HepG2 (cell line): ENCODE results near the gene SERP1. TPM values are rescaled to one million over a fixed set of nuclear protein-coding genes. Genes with fewer than 3 reads are reported as not detected.

ENCODE experiments used
- ADNP ChIP-seq: sonication (generic); formaldehyde crosslinking; IDR thresholded peaks from 2 replicates; pipeline ENCODE4 v1.4.0; 2020; ENCODE audit warnings: missing genetic modification reagents
- CHD4 ChIP-seq: fragments of 200-600 bp; sonication (generic); IDR thresholded peaks from 2 replicates; pipeline ENCODE4 v1.7.0; 2017; ENCODE audit warnings: mild to moderate bottlenecking, low read length, borderline replicate concordance
- E2F2 ChIP-seq: sonication (generic); formaldehyde crosslinking; IDR thresholded peaks from 2 replicates; pipeline ENCODE4 v1.4.0; 2020; ENCODE audit warnings: missing genetic modification reagents, borderline replicate concordance
- ETV5 ChIP-seq: IDR thresholded peaks from 2 replicates; pipeline ENCODE4 v1.6.1; 2018; ENCODE audit warnings: missing biosample characterization, missing genetic modification reagents, inconsistent platforms, borderline replicate concordance
- HOXA5 ChIP-seq: sonication (generic); formaldehyde crosslinking; IDR thresholded peaks from 2 replicates; pipeline ENCODE4 v1.4.0; 2020; ENCODE audit warnings: missing genetic modification reagents
- KDM5A ChIP-seq: fragments of 200-600 bp; sonication (generic); IDR thresholded peaks from 2 replicates; pipeline ENCODE4 v1.7.0; 2018; ENCODE audit warnings: antibody characterized with exemption, mild to moderate bottlenecking, low read length, borderline replicate concordance
- NFE2L2 ChIP-seq: fragments of 150-350 bp; IDR thresholded peaks from 2 replicates; pipeline ENCODE4 v1.6.1; 2014; ENCODE audit warnings: low read length
- REPIN1 ChIP-seq: sonication (generic); formaldehyde crosslinking; IDR thresholded peaks from 2 replicates; pipeline ENCODE4 v1.8.0; 2022; ENCODE audit warnings: missing genetic modification reagents, low read depth, mild to moderate bottlenecking, borderline replicate concordance
- SP5 ChIP-seq: IDR thresholded peaks from 2 replicates; pipeline ENCODE4 v1.6.1; 2016; ENCODE audit warnings: low read depth, borderline replicate concordance
- THRA ChIP-seq: sonication (generic); formaldehyde crosslinking; IDR thresholded peaks from 2 replicates; pipeline ENCODE4 v1.4.0; 2020; ENCODE audit warnings: missing genetic modification reagents, borderline replicate concordance
- ZNF761 ChIP-seq: sonication (generic); formaldehyde crosslinking; conservative IDR thresholded peaks from 2 replicates; pipeline ENCODE4 v1.4.0; 2020; ENCODE audit warnings: mild to moderate bottlenecking, missing genetic modification reagents
- polyA plus RNA-seq, 8 experiments: library from polyadenylated mRNA; depleted of rRNA in 3 of 8; stranded (reverse) in 7 of 8; unstranded in 1 of 8; fragments of >200 nt; fragmentation: Illumina TruSeq in 4 of 8; extraction: Trizol in 4 of 8; gene quantifications; 2 replicates each; pipeline versions ENCODE4 v1.2.1 to v1.2.3, GENCODE V29; 2011 to 2016; ENCODE audit warnings: low read depth in 4 of 8, missing spikeins in 1 of 8, mixed read lengths in 1 of 8; ENCODE audit not compliant: insufficient read depth in 1 of 8
- total RNA-seq, 5 experiments: library from RNA; depleted of rRNA; stranded (reverse); fragments of >200 nt; fragmentation: Illumina TruSeq; extraction: Trizol; gene quantifications; 2 replicates each; pipeline ENCODE4 v1.2.3, GENCODE V29; 2016; ENCODE audit warnings: low read depth in 1 of 5
- TF ChIP-seq, protein P1 (sequence below): sonication (generic); formaldehyde crosslinking; IDR thresholded peaks from 2 replicates; pipeline ENCODE4 v1.4.0; 2020; ENCODE audit warnings: mild to moderate bottlenecking, missing genetic modification reagents
- TF ChIP-seq, protein P2 (sequence below): sonication (generic); formaldehyde crosslinking; IDR thresholded peaks from 2 replicates; pipeline ENCODE4 v1.5.0; 2020; ENCODE audit warnings: missing genetic modification reagents
- TF ChIP-seq, protein P3 (sequence below): IDR thresholded peaks from 2 replicates; pipeline ENCODE4 v1.6.1; 2018; ENCODE audit warnings: missing genetic modification reagents

Gene SERP1
- total and polyA plus RNA-seq, 2 of the 13 experiments (the other 11 are each of a cell fraction or from before 2014, with no cell fraction given), result 61.2 to 95.0 TPM

GRCh38 chr3:150546226-150547044 lies at the start of gene SERP1, which contains the start of gene EIF2A (continued):
- TF ChIP-seq, protein P1, sequence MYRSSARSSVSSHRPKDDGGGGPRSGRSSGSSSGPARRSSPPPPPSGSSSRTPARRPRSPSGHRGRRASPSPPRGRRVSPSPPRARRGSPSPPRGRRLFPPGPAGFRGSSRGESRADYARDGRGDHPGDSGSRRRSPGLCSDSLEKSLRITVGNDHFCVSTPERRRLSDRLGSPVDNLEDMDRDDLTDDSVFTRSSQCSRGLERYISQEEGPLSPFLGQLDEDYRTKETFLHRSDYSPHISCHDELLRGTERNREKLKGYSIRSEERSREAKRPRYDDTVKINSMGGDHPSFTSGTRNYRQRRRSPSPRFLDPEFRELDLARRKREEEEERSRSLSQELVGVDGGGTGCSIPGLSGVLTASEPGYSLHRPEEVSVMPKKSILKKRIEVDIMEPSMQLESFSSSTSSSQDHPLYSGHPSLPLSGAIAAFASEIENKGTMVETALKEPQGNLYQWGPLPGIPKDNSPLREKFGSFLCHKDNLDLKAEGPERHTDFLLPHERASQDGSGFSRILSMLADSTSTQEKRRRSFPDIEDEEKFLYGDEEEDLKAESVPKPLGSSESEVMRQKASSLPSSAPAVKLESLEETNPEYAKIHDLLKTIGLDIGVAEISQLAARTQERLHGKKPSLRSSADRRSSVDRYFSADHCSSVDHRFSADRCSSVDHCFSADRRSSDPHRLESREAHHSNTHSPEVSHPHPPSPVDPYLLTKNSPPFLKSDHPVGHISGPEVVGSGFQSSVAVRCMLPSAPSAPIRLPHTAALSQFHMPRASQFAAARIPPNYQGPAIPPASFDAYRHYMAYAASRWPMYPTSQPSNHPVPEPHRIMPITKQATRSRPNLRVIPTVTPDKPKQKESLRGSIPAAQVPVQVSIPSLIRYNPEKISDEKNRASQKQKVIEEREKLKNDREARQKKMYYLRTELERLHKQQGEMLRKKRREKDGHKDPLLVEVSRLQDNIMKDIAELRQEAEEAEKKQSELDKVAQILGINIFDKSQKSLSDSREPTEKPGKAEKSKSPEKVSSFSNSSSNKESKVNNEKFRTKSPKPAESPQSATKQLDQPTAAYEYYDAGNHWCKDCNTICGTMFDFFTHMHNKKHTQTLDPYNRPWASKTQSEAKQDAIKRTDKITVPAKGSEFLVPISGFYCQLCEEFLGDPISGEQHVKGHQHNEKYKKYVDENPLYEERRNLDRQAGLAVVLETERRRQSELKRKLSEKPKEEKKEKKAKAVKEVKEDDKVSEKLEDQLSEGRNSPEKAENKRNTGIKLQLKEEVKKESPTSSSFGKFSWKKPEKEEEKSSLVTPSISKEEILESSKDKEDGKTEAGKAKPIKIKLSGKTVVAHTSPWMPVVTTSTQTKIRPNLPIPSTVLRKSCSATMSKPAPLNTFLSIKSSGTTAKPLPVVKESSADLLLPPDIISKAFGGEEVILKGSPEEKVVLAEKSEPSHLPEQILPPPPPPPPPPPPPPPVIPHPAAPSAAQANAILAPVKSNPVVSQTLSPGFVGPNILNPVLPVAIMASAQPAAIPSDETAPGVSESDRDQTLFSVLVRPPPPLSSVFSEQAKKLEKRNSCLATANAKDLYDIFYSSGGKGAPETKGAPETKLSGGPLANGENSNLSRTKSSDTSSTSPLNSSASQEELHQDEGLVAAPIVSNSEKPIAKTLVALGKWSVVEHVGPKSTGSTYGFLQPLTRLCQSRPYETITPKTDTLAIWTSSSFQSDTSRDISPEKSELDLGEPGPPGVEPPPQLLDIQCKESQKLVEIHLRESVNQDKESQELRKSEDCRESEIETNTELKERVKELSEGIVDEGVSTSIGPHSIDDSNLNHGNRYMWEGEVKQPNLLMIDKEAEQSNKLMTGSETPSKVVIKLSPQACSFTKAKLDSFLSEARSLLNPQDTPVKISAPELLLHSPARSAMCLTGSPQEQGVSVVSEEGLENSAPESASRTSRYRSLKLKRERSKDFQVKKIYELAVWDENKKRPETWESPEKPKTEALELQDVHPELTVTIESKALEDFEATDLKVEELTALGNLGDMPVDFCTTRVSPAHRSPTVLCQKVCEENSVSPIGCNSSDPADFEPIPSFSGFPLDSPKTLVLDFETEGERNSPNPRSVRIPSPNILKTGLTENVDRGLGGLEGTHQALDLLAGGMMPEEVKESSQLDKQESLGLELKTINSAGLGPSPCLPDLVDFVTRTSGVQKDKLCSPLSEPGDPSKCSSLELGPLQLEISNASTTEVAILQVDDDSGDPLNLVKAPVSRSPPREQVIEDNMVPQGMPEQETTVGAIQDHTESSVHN, result no peak
- no peak for TF ChIP-seq ADNP (CRISPR knock-in tag)
- TF ChIP-seq KDM5A, result peak; percentile 96
- peak; percentile 84; the same call in 1 of the 2 replicates for TF ChIP-seq REPIN1
- peak; percentile 80 for TF ChIP-seq ETV5 (CRISPR knock-in tag)
- TF ChIP-seq E2F2 (CRISPR knock-in tag), result no peak
- no peak for TF ChIP-seq CHD4
- TF ChIP-seq, protein P2, sequence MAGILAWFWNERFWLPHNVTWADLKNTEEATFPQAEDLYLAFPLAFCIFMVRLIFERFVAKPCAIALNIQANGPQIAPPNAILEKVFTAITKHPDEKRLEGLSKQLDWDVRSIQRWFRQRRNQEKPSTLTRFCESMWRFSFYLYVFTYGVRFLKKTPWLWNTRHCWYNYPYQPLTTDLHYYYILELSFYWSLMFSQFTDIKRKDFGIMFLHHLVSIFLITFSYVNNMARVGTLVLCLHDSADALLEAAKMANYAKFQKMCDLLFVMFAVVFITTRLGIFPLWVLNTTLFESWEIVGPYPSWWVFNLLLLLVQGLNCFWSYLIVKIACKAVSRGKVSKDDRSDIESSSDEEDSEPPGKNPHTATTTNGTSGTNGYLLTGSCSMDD (CRISPR knock-in tag), result no peak
- TF ChIP-seq HOXA5 (CRISPR knock-in tag), result peak; percentile 59
- TF ChIP-seq SP5 (CRISPR knock-in tag), result peak; percentile 76
- TF ChIP-seq ZNF761, result peak; percentile 64; the same call in 1 of the 2 replicates
- no peak for TF ChIP-seq THRA (CRISPR knock-in tag)
- TF ChIP-seq NFE2L2, result no peak
- TF ChIP-seq, protein P3, sequence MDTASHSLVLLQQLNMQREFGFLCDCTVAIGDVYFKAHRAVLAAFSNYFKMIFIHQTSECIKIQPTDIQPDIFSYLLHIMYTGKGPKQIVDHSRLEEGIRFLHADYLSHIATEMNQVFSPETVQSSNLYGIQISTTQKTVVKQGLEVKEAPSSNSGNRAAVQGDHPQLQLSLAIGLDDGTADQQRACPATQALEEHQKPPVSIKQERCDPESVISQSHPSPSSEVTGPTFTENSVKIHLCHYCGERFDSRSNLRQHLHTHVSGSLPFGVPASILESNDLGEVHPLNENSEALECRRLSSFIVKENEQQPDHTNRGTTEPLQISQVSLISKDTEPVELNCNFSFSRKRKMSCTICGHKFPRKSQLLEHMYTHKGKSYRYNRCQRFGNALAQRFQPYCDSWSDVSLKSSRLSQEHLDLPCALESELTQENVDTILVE (CRISPR knock-in tag), result peak; percentile 73; the same call in 1 of the 2 replicates
